H7 (cell line): ENCODE data around the gene TC2N. TPM values are rescaled to one million over a fixed set of nuclear protein-coding genes. Genes with fewer than 3 reads are reported as not detected.
"Not testable (repeated sequence)": the region's sequence is repeated elsewhere in the genome, so short reads cannot be mapped to it uniquely, and the experiment has no call there.

Experiments
- DNase-seq: peaks from one replicate; pipeline ENCODE4 v3.0.0; 2012
- H3K27me3 ChIP-seq: 2 replicates; pipeline ENCODE4 v1.6.0; 2011; ENCODE audit warnings: mild to moderate bottlenecking, low read length; ENCODE audit not compliant: control insufficient read depth, insufficient read depth
- H3K36me3 ChIP-seq: replicated peaks from 2 replicates; pipeline ENCODE4 v1.5.1; 2011; ENCODE audit warnings: low read length; ENCODE audit not compliant: control insufficient read depth, insufficient read depth
- H3K4me3 ChIP-seq: 2 replicates; pipeline ENCODE4 v1.5.1; 2011; ENCODE audit warnings: low read depth, mild to moderate bottlenecking, control low read depth, low read length, moderate library complexity; ENCODE audit not compliant: insufficient read depth
- total RNA-seq: library from RNA; depleted of rRNA; stranded (reverse); fragments of >200 nt; shearing (Covaris generic); gene quantifications from 2 replicates; pipeline ENCODE4 v1.2.3, GENCODE V29; 2014; rRNA removed

TC2N gene
- total RNA-seq: 6.7 and 11.5 TPM in 2 replicates

DNA sequence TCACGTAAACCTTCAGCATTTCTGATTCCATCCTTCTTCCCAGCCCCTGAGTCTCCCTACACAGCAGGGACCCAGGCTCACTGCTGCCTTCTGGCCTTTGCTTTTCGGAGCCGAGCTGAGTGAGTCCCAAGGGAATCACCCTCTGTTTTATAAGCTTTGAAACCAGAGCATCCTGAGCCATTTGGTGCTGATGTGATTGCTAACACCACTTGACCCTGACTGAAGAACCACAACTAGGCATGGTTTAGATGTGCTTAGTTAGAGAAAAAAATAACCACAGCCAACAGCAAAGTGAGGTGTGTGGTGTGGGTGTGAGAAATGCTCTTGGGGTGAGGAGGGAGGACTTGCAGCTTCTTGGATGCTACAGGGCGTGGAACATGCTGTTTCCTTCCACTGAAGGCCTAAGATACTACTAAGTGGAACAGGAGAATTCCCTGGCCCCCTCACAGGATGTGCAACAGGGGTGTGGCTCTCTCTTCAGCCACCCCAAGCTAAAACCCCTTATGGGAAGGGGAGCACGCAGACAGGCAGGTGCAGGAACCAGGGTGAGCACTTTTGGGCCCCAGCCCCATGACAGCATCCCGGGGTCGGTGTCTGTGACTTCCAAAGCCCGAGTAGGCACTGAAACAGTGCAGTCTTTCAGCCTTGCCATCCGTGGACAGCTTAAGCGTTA, at the start of gene TC2N:
Gene TC2N (minus strand): TSS at position 221 of the 673 bp plus-strand sequence. CDS start 53,767 bp downstream, outside the sequence.
- DNase-seq: no peak
- H3K27me3 ChIP-seq: no peaks in the 10 kb centered on the region
- H3K36me3 ChIP-seq: no peaks in the 10 kb centered on the region
- H3K4me3 ChIP-seq: no peak within 1 kb of the TSS

- H3K4me3 ChIP-seq: no peak overlapping the region
- H3K36me3 ChIP-seq: no peaks in the 10 kb centered on the region
- DNase-seq: no peak
- no peaks in the 10 kb centered on the region for H3K27me3 ChIP-seq
These were observed 44.7 kb upstream of the TC2N start for GRCh38 chr14:91912035-91912434.

DNA sequence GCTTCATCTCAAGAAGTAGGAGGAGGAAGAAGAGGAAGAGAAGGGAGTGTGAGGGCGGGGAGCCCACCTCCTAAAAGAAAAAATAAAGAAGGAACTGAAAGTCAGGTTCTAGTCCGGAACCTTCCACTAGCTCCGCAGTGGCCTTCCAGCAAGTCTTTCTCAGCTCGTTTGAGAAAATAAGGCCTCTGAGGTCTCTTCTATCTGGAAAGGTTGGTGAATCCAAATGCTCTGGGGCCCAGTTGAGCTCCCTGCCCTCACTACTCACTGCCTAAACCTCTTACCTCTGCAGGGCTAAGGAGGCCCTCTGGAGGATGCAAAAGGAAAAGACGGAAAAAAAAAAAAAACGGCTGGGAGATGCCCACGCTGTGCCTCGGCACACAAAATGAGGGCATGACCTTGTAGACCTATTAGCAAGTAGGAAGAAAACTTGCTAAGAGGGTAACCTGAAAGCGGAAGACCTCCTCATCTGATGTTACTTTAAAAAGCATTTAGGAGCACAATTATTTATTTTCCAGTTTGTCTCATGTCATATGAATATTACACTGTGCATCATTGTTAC, 44.2 kb upstream of the TC2N start:
- DNase-seq: peak; percentile 85
- H3K27me3 ChIP-seq: no peaks in the 10 kb centered on the region
- H3K36me3 ChIP-seq: no peaks in the 10 kb centered on the region
- no peak overlapping the region for H3K4me3 ChIP-seq

DNA sequence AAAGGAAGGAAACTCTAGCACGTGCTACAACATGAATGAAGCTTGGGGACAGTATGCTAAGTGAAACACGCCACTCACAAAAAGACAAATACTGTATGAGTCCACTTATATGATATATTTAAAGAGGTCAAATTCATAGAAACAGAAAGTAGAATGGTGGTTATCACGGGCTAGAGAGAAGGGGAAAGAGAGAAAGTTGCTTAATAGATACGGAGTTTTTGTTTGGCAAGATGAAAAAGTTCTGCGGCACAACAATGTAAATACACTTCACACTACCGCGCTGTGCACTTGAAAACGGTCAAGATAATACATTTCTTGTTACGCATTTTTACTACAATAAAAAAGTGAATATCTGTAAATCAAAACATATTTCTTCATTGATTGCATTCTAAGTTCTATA, 42.9 kb upstream of the TC2N start:
- no peak for DNase-seq
- no peak overlapping the region for H3K4me3 ChIP-seq
- no peaks in the 10 kb centered on the region for H3K27me3 ChIP-seq
- no peaks in the 10 kb centered on the region for H3K36me3 ChIP-seq

DNA sequence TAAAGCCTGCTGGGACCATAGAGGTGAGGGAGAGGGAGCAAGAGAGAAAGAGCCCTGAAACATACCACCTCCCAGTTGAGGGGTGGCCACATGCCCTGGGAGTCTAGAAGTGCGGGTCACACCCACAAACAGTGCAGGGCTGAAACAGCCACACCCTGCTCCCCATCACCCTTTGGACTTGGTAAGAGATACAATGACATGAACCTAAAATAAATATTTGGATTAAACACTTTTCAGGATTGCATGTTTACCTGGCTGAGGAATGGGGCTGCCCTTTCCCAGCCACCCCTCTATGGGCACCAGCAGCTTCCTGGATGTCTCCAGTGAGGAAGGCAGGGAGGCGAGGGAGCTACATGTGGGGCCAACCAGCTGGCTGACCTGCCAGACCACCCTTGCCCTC, 39.0 kb upstream of the TC2N start:
- no peak overlapping the region for H3K4me3 ChIP-seq
- H3K27me3 ChIP-seq: no peaks in the 10 kb centered on the region
- no peaks in the 10 kb centered on the region for H3K36me3 ChIP-seq
- DNase-seq: no peak

GRCh38 chr14:91904956-91905645, 37.8 kb upstream of the TC2N start:
- no peaks in the 10 kb centered on the region for H3K27me3 ChIP-seq
- no peak for DNase-seq
- H3K36me3 ChIP-seq: no peaks in the 10 kb centered on the region

GRCh38 chr14:91904483-91904882, 37.1 kb upstream of the TC2N start:
- no peak for DNase-seq
- Histone ChIP-seq H3K4me3 (no peak overlapping the region), H3K36me3 (no peaks in the 10 kb centered on the region), H3K27me3 (no peaks in the 10 kb centered on the region)

More at GRCh38 chr14:91904956-91905645, 37.8 kb upstream of the TC2N start:
- H3K4me3 ChIP-seq: no peak overlapping the region

- H3K36me3 ChIP-seq: no peaks in the 10 kb centered on the region
- H3K27me3 ChIP-seq: no peaks in the 10 kb centered on the region
- no peak overlapping the region for H3K4me3 ChIP-seq
- DNase-seq: no peak
These were observed 35.7 kb upstream of the TC2N start for GRCh38 chr14:91903070-91903469.

GRCh38 chr14:91902336-91902735, 35.0 kb upstream of the TC2N start:
- H3K4me3 ChIP-seq: no peak overlapping the region
- no peaks in the 10 kb centered on the region for H3K27me3 ChIP-seq
- H3K36me3 ChIP-seq: no peaks in the 10 kb centered on the region
- DNase-seq: no peak

GRCh38 chr14:91901449-91902226, 34.3 kb upstream of the TC2N start:
- DNase-seq: no peak
- Histone ChIP-seq H3K4me3 (no peak overlapping the region), H3K27me3 (no peaks in the 10 kb centered on the region), H3K36me3 (no peaks in the 10 kb centered on the region)

DNA sequence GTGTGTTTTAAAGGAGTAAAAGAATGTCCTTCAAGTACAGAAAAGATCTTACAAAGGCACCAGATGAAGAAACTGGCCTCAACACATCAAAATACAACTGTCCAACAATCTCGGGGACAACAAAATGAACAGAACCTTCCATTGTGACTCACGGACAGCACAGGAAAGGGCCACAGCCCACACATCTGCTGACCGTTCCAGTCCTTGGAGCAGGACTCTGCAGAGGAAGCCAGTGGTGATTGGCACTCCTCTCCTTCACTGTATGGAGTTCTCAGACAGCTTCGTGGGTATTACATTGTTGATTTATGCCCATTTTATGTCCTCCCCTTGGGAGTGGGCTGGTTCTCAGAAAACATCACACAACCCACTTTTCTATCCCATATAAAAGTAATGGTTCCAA, 32.5 kb upstream of the TC2N start:
- no peak overlapping the region for H3K4me3 ChIP-seq
- no peak for DNase-seq
- H3K27me3 ChIP-seq: no peaks in the 10 kb centered on the region
- H3K36me3 ChIP-seq: no peaks in the 10 kb centered on the region

DNA sequence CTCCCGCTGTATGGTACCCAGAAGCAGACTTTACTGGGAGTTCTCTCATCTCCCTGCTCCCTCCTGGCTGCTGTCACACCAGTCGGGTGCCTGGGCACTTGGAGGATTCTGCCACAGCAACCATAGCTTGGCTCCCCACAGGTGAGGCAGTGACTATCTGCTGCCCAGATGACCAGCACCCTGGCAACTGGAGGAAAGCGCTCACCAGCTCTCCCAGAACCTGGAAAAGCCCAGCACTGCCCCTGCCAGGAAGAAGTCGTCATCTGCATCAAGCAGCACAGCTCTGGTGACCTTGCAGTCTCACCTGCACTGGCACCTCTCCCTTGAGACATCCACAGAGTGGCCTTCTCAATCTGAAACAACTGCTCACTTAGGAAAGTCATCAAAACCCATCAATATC, 31.9 kb upstream of the TC2N start:
- no peak overlapping the region for H3K4me3 ChIP-seq
- no peaks in the 10 kb centered on the region for H3K27me3 ChIP-seq
- no peaks in the 10 kb centered on the region for H3K36me3 ChIP-seq
- no peak for DNase-seq

DNA sequence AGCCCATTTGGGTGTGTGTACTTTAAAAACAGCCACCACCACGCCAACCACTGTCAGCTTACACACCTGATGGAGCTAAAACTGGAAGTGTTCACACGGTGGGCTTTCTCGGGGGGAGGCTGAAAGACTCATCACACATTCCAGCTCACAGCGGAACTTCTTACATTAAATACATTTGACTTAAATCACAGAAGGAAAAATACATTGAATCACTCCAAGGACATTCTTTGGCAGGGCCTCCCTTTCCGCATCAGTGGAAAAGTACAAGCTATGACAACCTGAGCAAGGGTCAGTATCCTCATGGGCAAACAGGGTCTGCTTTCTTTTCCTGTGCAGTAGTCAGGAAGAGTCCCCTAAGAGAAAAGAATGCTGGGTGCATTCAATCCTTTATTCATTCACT, 31.0 kb upstream of the TC2N start:
- Histone ChIP-seq H3K4me3 (no peak overlapping the region), H3K27me3 (no peaks in the 10 kb centered on the region), H3K36me3 (no peaks in the 10 kb centered on the region)
- DNase-seq: no peak

DNA sequence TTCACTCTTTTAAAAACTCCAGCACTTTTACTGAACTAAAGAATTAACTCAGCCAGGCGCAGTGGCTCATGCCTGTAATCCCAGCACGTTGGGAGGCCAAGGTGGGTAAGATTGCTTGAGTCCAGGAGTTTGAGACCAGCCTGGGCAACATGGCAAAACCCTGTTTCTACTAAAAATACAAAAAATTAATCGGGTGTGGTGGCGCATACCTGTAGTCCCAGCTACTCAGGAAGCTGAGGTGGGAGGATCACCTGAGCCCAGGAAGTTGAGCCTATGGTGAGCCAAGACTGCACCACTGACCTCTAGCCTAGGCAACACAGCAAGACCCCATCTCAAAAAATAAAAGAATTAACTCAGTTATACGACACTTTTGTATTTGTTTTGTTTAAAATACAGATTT, 30.4 kb upstream of the TC2N start:
- not testable (repeated sequence) for H3K4me3 ChIP-seq, DNase-seq, H3K27me3 ChIP-seq, H3K36me3 ChIP-seq
